Measurements from ENCODE around the gene LEKR1. TPM values are rescaled to one million over a fixed set of nuclear protein-coding genes. Genes with fewer than 3 reads are reported as not detected.

LEKR1 gene
- total RNA-seq, 2 experiments from 2014 or later, result 0.37 to 0.53 TPM

DNA sequence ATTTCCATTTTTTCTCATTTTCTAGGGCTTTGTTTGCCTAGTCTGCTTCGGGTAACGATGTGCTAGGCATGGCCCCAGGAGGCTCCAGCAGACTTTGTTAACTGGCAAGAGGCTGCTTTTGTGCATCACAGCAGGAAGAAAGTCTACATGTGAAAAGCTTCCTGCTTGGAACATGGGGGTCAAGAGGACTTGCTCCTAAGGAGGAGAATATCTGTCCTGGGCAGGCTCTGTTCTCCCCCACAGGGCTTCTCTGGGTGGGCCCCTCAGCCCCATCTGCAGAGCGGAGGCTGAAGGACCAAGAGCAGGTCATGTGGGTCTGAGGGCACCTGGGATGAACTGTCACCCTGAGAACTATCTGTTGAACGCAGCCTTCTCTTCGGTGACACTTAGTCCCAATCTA lies 239.0 kb downstream of the LEKR1 start:
- Mint-ChIP-seq H3K27me3 (no peaks in the 10 kb centered on the region), H3K4me1 (peaks cover 20% of the 10 kb centered on the region), H3K27ac (no peak overlapping the region), H3K9me3 (ENCODE audit: low read depth) (no peaks in the 10 kb centered on the region), H3K4me3 (no peak overlapping the region), H3K36me3 (ENCODE audit: low read depth) (no peaks in the 10 kb centered on the region)
- intact Hi-C loops (cut with DNase I, micrococcal nuclease), result no loop called here
- DNase-seq (no peak), ATAC-seq (no peak)
- ChIA-PET POLR2A (no interaction called here), CTCF (interaction anchor here (0.6 kb wide), 1 partner anchor 1301 kb away, joined by 3 read pairs; no protein-coding TSS in a partner anchor)

DNA sequence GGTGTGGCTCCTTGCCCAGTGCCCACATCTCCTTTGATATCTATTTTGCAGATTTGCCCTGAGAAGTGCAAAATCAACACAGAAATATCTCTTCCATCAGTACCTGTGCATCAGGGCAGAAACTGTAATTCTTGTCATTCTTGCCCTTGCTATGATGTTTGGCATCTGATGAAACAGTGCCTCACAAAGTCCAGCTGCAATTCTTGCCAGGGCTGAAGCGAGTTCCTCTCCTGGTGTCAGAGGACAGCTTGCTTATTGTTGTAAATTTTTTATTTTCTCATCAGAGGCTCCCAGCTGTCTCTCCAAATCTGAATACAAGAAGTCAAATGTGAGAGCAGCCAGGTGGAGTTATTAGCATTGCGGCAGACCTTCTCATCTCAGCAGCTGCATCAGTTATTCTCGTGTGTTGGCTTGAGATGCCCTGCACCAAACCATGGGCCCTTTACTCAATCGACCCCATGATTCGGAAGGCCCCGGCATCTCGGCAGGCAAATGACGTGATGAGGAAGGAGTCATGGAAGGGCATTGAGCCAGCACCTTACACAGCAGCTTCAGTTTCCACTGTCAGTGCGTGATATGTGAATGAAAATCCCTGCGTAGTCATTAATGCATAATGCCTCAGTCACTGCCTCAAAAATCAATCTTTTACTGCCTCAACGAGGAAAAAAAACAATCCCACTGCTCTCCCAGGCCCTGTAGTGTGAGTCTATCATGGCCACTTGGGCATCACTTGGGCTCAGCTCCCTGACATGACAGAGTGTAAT lies 240.4 kb downstream of the LEKR1 start:
- Mint-ChIP-seq H3K4me3 (no peak overlapping the region), H3K27ac (no peak overlapping the region), H3K36me3 (ENCODE audit: low read depth) (no peaks in the 10 kb centered on the region), H3K9me3 (ENCODE audit: low read depth) (no peaks in the 10 kb centered on the region), H3K4me1 (peaks cover 20% of the 10 kb centered on the region), H3K27me3 (no peaks in the 10 kb centered on the region)
- ChIA-PET POLR2A (interaction anchor here (0.7 to 0.9 kb wide), 2 partner anchors 22 to 23 kb away, joined by 3 read pairs; no protein-coding TSS in a partner anchor), CTCF (interaction anchor here (0.5 to 1.8 kb wide), 7 partner anchors 9 to 523 kb away, joined by 3 to 7 read pairs (median 3); no protein-coding TSS in a partner anchor)
- no peak for DNase-seq
- ATAC-seq, result no peak
- intact Hi-C loops (cut with DNase I, micrococcal nuclease), result no loop called here

DNA sequence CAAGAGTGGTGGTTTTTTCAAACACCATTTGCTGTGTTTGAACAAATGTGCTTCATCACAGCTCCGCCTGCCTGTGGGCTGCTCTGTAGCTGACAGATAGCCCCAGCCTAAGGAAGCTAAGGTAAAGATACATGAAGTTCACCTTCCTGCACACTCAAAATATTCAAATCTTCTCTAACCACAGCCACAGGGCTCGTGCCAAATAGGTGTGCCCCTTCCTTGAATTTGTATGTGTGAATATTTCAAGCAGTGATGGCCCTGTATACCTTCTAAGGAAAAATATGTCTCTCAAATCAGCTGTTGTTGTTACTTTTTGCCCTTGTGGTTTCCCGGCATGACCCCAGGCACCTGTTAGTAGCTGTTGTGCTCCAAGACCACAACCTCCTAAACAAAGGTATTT lies 241.0 kb downstream of the LEKR1 start:
- DNase-seq (peak; percentile 24), ATAC-seq (peak; percentile 83)
- Mint-ChIP-seq H3K36me3 (ENCODE audit: low read depth) (no peaks in the 10 kb centered on the region), H3K27me3 (no peaks in the 10 kb centered on the region), H3K27ac (no peak overlapping the region), H3K4me1 (peaks cover 20% of the 10 kb centered on the region), H3K4me3 (no peak overlapping the region), H3K9me3 (ENCODE audit: low read depth) (no peaks in the 10 kb centered on the region)
- ChIA-PET CTCF (interaction anchor here (0.5 to 1.8 kb wide), 5 partner anchors 16 to 524 kb away, joined by 3 to 7 read pairs (median 3); no protein-coding TSS in a partner anchor), POLR2A (interaction anchor here (0.7 to 0.9 kb wide), 2 partner anchors 22 to 23 kb away, joined by 3 read pairs; no protein-coding TSS in a partner anchor)
- intact Hi-C loops (cut with DNase I, micrococcal nuclease), result no loop called here

DNA sequence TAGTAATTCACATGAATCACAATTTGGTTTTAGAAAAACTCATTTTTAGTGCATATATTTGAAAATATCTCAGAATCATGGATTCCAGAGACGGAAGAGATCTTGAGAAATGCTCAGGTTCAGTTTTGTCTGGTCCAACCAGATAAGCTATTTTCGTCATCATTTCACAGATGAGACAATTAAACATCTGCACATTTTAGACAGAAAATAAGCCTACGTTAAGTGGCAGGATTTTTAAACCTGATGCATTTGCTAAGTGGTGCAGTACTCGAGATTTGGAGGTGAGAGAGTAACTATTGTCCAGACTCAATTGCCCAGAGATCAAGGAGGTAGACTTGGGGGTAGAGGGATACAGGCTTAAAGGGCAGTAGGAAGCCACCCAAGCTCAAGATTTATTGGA lies 243.3 kb downstream of the LEKR1 start:
- Mint-ChIP-seq H3K4me1 (peaks cover 18% of the 10 kb centered on the region), H3K27ac (no peak overlapping the region), H3K27me3 (no peaks in the 10 kb centered on the region), H3K4me3 (no peak overlapping the region), H3K9me3 (ENCODE audit: low read depth) (no peaks in the 10 kb centered on the region), H3K36me3 (ENCODE audit: low read depth) (no peaks in the 10 kb centered on the region)
- ATAC-seq (no peak), DNase-seq (no peak)
- intact Hi-C loops (cut with DNase I, micrococcal nuclease), result no loop called here
- POLR2A ChIA-PET, result interaction anchor here (1.1 kb wide), 1 partner anchor 24 kb away, joined by 4 read pairs; no protein-coding TSS in a partner anchor
- CTCF ChIA-PET, result no interaction called here

DNA sequence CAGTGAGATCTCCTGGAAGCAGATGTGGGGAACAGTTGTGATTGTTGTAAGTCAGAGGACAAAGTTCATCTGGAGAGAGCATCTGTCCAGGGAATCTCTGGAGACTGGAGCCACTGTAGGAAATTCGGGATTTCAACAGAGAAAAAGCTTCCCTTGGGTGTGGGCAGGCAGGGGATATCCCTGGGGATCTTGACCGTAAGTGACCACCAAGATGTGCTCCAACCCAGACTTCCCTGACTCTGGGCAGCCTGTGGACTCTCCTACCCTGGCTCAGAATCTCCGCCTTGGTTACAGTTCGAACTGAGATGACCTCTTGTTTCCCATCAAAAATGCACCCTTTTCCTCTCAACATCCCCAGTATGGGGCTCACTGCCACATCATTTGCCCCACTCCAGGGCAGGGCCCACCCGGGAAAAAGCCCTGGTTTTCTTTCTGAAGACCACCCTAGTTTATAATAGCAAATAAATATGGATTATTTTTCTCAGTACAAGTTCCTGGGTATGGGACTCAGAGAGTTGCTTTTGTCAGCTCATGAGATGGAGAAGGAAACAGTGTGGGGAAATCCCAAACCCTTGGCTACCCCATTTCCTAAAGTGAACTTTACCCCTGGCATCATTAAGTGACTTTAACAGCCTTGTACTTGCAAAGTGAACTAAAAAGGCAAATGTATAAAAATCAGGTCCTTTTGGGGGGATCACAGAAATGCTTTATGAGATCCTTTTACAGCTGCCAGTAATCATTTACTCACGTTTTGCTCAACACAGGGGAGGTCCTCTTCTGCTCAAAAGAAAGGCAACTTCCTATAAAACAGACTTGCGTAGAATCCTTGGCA lies 243.9 kb downstream of the LEKR1 start:
- no peak for ATAC-seq
- Mint-ChIP-seq H3K27ac (no peak overlapping the region), H3K36me3 (ENCODE audit: low read depth) (no peaks in the 10 kb centered on the region), H3K27me3 (no peaks in the 10 kb centered on the region), H3K9me3 (ENCODE audit: low read depth) (no peaks in the 10 kb centered on the region), H3K4me3 (no peak overlapping the region), H3K4me1 (peaks cover 18% of the 10 kb centered on the region)
- POLR2A ChIA-PET, result interaction anchor here (1.1 kb wide), 1 partner anchor 25 kb away, joined by 4 read pairs; no protein-coding TSS in a partner anchor
- CTCF ChIA-PET, result interaction anchor here (0.6 kb wide), 1 partner anchor 11 kb away, joined by 3 read pairs; no protein-coding TSS in a partner anchor
- no peak for DNase-seq
- intact Hi-C loops (cut with DNase I, micrococcal nuclease), result no loop called here

DNA sequence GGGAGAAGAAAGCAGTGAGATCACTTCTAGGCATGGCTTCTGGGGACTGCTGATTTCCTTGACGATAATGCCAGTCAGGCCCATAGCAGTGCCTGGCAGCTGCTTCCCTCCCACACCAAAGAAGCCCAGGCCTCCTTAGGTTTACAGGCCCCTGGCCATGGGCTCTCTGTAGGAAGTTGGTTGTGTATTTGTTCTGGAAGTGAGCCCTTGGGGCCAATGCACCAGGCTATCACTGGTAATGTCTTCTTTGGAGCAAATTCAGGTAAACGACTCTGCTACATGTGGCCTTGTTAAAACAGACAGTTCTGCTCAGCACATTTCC lies 244.5 kb downstream of the LEKR1 start:
- Mint-ChIP-seq H3K4me3 (no peak overlapping the region), H3K36me3 (ENCODE audit: low read depth) (no peaks in the 10 kb centered on the region), H3K4me1 (peaks cover 20% of the 10 kb centered on the region), H3K9me3 (ENCODE audit: low read depth) (no peaks in the 10 kb centered on the region), H3K27me3 (no peaks in the 10 kb centered on the region), H3K27ac (no peak overlapping the region)
- ATAC-seq, result no peak
- no peak for DNase-seq
- POLR2A ChIA-PET, result no interaction called here
- CTCF ChIA-PET, result no interaction called here
- intact Hi-C loops (cut with DNase I, micrococcal nuclease), result no loop called here

DNA sequence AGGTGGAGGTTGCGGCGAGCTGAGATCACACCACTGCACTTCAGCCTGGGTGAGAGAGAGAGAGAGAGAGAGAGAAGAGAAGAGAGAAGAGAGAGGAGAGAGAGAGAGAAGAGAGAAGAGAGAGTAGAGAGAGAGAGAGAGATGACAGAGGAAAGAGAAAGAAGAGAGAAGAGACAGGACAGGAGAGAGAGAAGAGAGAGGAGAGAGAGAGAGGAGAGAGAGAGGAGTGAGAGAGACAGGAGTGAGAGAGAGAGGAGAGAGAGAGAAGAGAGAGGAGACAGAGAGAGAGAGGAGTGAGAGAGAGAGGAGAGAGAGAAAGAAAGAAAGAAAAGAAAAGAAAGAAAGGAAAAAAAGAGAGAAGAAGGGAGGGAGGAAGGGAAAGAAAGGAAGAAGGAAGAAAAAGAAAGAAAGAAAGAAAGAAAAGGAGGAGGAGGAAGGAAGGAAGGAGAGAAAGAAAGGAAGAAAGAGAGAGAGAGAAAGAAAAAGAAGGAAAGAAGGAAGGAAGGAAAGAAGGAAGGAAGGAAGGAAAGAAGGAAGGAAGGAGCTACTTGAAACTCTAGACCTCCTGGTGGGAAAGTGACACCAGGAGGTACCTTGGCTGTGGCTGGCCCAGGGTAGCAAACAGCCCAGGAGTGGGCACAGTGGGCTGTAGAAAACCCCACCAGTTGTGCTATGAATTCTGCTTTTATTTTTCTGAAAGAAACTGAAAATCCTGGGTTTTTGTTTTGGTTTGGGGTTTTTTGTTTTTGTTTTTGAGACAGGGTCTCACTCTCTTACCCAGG lies 245.8 kb downstream of the LEKR1 start:
- H3K9me3 Mint-ChIP-seq (ENCODE audit: low read depth), result no peaks in the 10 kb centered on the region
- POLR2A ChIA-PET, result no interaction called here
- H3K4me3 Mint-ChIP-seq, result no peak overlapping the region
- no peak overlapping the region for H3K27ac Mint-ChIP-seq
- no peaks in the 10 kb centered on the region for H3K36me3 Mint-ChIP-seq (ENCODE audit: low read depth)
- intact Hi-C loops (cut with DNase I, micrococcal nuclease), result no loop called here
- ATAC-seq (no peak), DNase-seq (no peak)
- no peaks in the 10 kb centered on the region for H3K27me3 Mint-ChIP-seq
- peaks cover 19% of the 10 kb centered on the region for H3K4me1 Mint-ChIP-seq
- CTCF ChIA-PET, result interaction anchor here (0.9 kb wide), 1 partner anchor 9 kb away, joined by 4 read pairs; no protein-coding TSS in a partner anchor

DNA sequence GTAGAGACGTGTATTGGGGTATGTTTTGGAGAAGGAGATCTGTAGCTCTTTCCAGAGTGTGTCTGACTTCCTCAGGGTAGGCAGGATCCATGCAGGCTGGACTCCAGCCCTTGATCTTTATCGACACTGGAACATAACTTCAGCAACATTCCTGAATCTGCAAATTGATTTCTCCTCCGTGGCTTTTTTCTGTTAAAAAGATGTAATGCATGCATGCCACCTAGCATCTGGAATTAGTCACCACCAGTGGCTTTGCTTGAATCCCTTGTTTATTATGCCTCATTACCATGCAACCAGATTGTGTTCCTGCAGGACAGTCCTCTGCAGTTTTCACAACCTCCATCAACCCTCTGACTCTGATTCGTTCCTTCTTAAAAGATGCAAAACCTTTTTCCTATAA lies 247.7 kb downstream of the LEKR1 start:
- no peaks in the 10 kb centered on the region for H3K9me3 Mint-ChIP-seq (ENCODE audit: low read depth)
- ATAC-seq (no peak), DNase-seq (no peak)
- POLR2A ChIA-PET, result no interaction called here
- H3K4me3 Mint-ChIP-seq, result no peak overlapping the region
- no peaks in the 10 kb centered on the region for H3K36me3 Mint-ChIP-seq (ENCODE audit: low read depth)
- intact Hi-C loops (cut with DNase I, micrococcal nuclease), result no loop called here
- H3K27ac Mint-ChIP-seq, result no peak overlapping the region
- H3K4me1 Mint-ChIP-seq, result peaks cover 11% of the 10 kb centered on the region
- CTCF ChIA-PET, result no interaction called here
- H3K27me3 Mint-ChIP-seq, result no peaks in the 10 kb centered on the region

DNA sequence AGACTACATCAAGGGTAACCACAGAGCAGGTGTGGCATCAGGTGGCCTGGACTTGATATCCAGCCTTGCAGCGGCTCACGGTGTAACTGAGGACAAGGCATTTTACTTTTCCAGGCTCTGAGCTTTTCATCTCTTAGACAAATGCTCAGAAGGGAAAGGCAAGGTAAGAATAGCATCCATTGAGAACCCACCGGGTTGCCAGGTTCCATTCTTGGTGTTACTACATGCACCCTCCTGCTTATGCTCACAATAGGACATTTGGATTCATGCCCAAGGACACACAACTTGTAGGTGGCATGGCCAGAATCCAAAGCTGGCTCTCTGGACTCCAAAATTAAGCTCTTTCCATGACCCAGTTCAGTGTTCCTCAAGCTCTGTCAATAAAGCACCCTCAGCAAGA lies 248.3 kb downstream of the LEKR1 start:
- Mint-ChIP-seq H3K27ac (no peak overlapping the region), H3K9me3 (ENCODE audit: low read depth) (no peaks in the 10 kb centered on the region), H3K36me3 (ENCODE audit: low read depth) (no peaks in the 10 kb centered on the region), H3K4me1 (peaks cover 11% of the 10 kb centered on the region), H3K4me3 (no peak overlapping the region), H3K27me3 (no peaks in the 10 kb centered on the region)
- no peak for ATAC-seq
- intact Hi-C loops (cut with DNase I, micrococcal nuclease), result no loop called here
- CTCF ChIA-PET, result no interaction called here
- no peak for DNase-seq
- POLR2A ChIA-PET, result no interaction called here

DNA sequence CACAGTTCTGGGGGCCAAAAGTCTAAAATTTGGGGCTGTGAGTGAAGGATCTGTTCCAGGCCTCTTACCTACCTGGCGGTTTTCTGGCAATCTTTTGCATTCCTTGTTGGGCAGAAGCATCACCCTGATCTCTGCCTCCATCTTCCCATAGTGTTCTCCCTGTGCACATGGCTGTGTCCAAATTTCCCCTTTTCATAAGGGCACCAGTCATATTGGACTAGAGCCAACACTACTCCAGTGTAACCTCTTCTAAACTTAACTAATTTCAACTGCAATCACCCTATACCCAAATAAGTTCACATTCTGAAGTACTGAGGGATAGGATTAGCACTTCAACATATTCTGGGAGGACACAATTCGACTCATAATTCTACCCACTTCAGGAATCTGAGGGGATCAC lies 248.8 kb downstream of the LEKR1 start:
- ChIA-PET POLR2A (no interaction called here), CTCF (no interaction called here)
- H3K27ac Mint-ChIP-seq, result no peak overlapping the region
- no peaks in the 10 kb centered on the region for H3K9me3 Mint-ChIP-seq (ENCODE audit: low read depth)
- ATAC-seq (no peak), DNase-seq (no peak)
- H3K36me3 Mint-ChIP-seq (ENCODE audit: low read depth), result no peaks in the 10 kb centered on the region
- intact Hi-C loops (cut with DNase I, micrococcal nuclease), result no loop called here
- no peaks in the 10 kb centered on the region for H3K27me3 Mint-ChIP-seq
- peaks cover 11% of the 10 kb centered on the region for H3K4me1 Mint-ChIP-seq
- H3K4me3 Mint-ChIP-seq, result no peak overlapping the region

DNA sequence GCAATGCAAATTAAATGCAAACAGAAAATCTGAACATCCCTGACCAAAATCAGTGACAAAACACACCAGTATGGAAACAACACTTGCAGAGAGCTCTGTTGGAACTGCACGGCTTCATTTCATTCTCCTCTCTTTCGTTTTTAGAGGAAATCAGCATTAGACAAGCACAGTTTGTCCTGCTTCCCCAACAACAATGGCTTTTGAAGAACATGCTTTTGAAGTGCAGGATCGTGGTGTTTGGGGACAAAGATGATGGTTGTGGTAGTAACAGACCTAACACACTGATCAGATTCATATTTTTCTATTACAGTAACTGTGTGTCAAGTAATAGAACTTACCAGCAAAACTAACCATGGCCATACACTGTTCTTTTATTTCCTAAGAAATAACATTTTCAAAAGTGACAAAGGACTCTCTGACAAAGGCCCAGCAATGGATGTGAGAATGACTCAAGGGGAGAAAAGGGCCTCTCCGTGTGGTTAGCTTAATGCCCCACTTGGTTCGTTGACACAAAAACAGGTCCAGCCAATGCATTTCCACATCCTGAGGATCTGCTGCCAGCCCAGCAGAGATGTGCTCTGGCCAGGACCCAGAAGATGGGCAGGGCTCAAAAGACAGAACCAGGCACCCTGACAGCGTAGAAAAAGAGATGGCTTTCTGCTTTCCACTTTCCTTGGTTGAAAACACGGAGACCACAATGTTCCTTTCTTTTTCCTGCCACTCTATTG lies 249.7 kb downstream of the LEKR1 start:
- intact Hi-C loops (cut with DNase I, micrococcal nuclease), result no loop called here
- no peaks in the 10 kb centered on the region for H3K9me3 Mint-ChIP-seq (ENCODE audit: low read depth)
- peaks cover 11% of the 10 kb centered on the region for H3K4me1 Mint-ChIP-seq
- no peaks in the 10 kb centered on the region for H3K36me3 Mint-ChIP-seq (ENCODE audit: low read depth)
- DNase-seq (no peak), ATAC-seq (peak; percentile 43)
- H3K27me3 Mint-ChIP-seq, result no peaks in the 10 kb centered on the region
- H3K27ac Mint-ChIP-seq, result no peak overlapping the region
- ChIA-PET POLR2A (interaction anchor here (0.5 to 0.6 kb wide), 2 partner anchors 11 to 391 kb away, joined by 3 read pairs; no protein-coding TSS in a partner anchor), CTCF (interaction anchor here (0.8 to 1.1 kb wide), 3 partner anchors 10 to 925 kb away, joined by 3 to 4 read pairs (median 3); no protein-coding TSS in a partner anchor)
- no peak overlapping the region for H3K4me3 Mint-ChIP-seq

Data from activated CD4-positive, alpha-beta T cell treated with anti-CD3 and anti-CD28 coated beads for 36 hours (primary cell).